H1 (cell line): Measurements from ENCODE around the gene BTBD16. TPM values are rescaled to one million over a fixed set of nuclear protein-coding genes. Genes with fewer than 3 reads are reported as not detected.

Experiments used
- CTCF ChIP-seq, 3 experiments: IDR thresholded peaks; 1 replicate in 2 of 3; 2 replicates in 1 of 3; pipeline versions ENCODE4 v1.5.1 to v1.6.1; 2011; ENCODE audit warnings: low read length in 3 of 3, mild to moderate bottlenecking in 3 of 3, inconsistent platforms in 2 of 3, low read depth in 1 of 3, moderate library complexity in 1 of 3; ENCODE audit not compliant: insufficient read depth in 1 of 3; ENCODE audit errors: control extremely low read depth in 1 of 3
- TBP ChIP-seq: IDR thresholded peaks from 2 replicates; pipeline ENCODE4 v1.6.1; 2011; ENCODE audit warnings: low read depth, low read length, improper control_type of control experiment
- polyA plus RNA-seq, 7 experiments: library from polyadenylated mRNA; depleted of rRNA in 3 of 7; stranded (reverse) in 5 of 7; unstranded in 2 of 7; fragments of >200 nt in 5 of 7; fragments of 200-250 nt in 2 of 7; gene quantifications; 1 replicate in 5 of 7; 2 replicates in 1 of 7; 4 replicates in 1 of 7; pipeline versions ENCODE4 v1.2.1 to v1.2.3, GENCODE V29; 2011 to 2013; ENCODE audit warnings: missing spikeins in 2 of 7, mixed read lengths in 2 of 7
- total RNA-seq: library from RNA; stranded (reverse); fragmentation: NEBNext Ultra II Directional; extraction: Animal tissue kit (Norgen Biotek cat#: 25700); gene quantifications from 2 replicates; pipeline ENCODE4 v1.2.1, GENCODE V29; 2021

BTBD16 gene
- total and polyA plus RNA-seq, 2 of the 8 experiments (the other 6 are each of a cell fraction or from before 2014, with no cell fraction given): 0.05 TPM; not detected in 1

- TF ChIP-seq TBP: no peak
- no peak for TF ChIP-seq CTCF (IDR thresholded peaks at IDR 0.05; ENCODE audit: control extremely low read depth in 1 of 3, insufficient read depth in 1 of 3, low read depth in 1 of 3, low read length in 3 of 3)
Measured at GRCh38 chr10:122249303-122249850, 21.7 kb upstream of the BTBD16 start (continued).
